ENCODE data around the gene CTSG. TPM values are rescaled to one million over a fixed set of nuclear protein-coding genes. Genes with fewer than 3 reads are reported as not detected.

CTSG gene
- polyA plus RNA-seq, 1 donor (not counting 4 experiments of a cell fraction or from before 2014, with no cell fraction given) = not detected

GRCh38 chr14:24607081-24607480, 31.0 kb upstream of the CTSG start:
- Histone ChIP-seq H3K9me3 (ENCODE audit: control insufficient read depth, low read depth, low read length) (no peaks in the 10 kb centered on the region), H3K4me2 (ENCODE audit: control insufficient read depth, extremely low read depth, insufficient read depth, low read depth, low read length) (no peak overlapping the region), H4K20me1 (ENCODE audit: control insufficient read depth, extremely low read depth, insufficient read depth, low read length) (no peaks in the 10 kb centered on the region), H3K79me2 (ENCODE audit: control insufficient read depth, insufficient read depth, low read length) (no peaks in the 10 kb centered on the region), H3K4me1 (ENCODE audit: control insufficient read depth, extremely low read depth, insufficient read depth, low read length) (no peaks in the 10 kb centered on the region), H3K9me1 (ENCODE audit: control insufficient read depth, extremely low read depth, insufficient read depth, low read length) (no peaks in the 10 kb centered on the region), H3K27ac (ENCODE audit: control insufficient read depth, insufficient read depth, low read length) (no peak overlapping the region), H3K9ac (ENCODE audit: control insufficient read depth, extremely low read depth, insufficient read depth, low read length) (no peak overlapping the region), H3K27me3 (ENCODE audit: control insufficient read depth, extremely low read depth, insufficient read depth, low read length) (no peaks in the 10 kb centered on the region), H2AFZ (ENCODE audit: control insufficient read depth, low read length) (no peak overlapping the region), H3K4me3 (ENCODE audit: control insufficient read depth in 2 of 3, extremely low read depth in 1 of 3, insufficient read depth in 2 of 3, low read depth in 1 of 3, low read length in 3 of 3) (no peak overlapping the region), H3K36me3 (ENCODE audit: control insufficient read depth in 2 of 2, extremely low read depth in 1 of 2, insufficient read depth in 2 of 2, low read length in 2 of 2) (no peaks in the 10 kb centered on the region)
- FAIRE-seq = no peak
- dilution Hi-C loops (cut with MboI; ENCODE audit: extremely low pct_ligation_motif_present, low sequenced_read_pairs) = no loop called here
- TF ChIP-seq EZH2 (IDR thresholded peaks at IDR 0.05; ENCODE audit: low read length) (no peak), CTCF (optimal IDR thresholded peaks at IDR 0.05 in 1 of 3, IDR thresholded peaks at IDR 0.05 in 1 of 3, conservative IDR thresholded peaks at IDR 0.05 in 1 of 3; ENCODE audit: extremely low read depth in 1 of 3, insufficient read depth in 2 of 3, low read length in 3 of 3) (no peak)
- no peak for DNase-seq (ENCODE audit: low read depth, low spot score)

- no peaks in the 10 kb centered on the region for H3K4me1 ChIP-seq (ENCODE audit: control insufficient read depth, extremely low read depth, insufficient read depth, low read length)
- dilution Hi-C loops (cut with MboI; ENCODE audit: extremely low pct_ligation_motif_present, low sequenced_read_pairs) = no loop called here
- DNase-seq (ENCODE audit: low read depth, low spot score) = no peak
- H3K27ac ChIP-seq (ENCODE audit: control insufficient read depth, insufficient read depth, low read length) = no peak overlapping the region
- no peak overlapping the region for H3K4me3 ChIP-seq (ENCODE audit: control insufficient read depth in 2 of 3, extremely low read depth in 1 of 3, insufficient read depth in 2 of 3, low read depth in 1 of 3, low read length in 3 of 3)
- H3K9ac ChIP-seq (ENCODE audit: control insufficient read depth, extremely low read depth, insufficient read depth, low read length) = no peak overlapping the region
- no peak overlapping the region for H2AFZ ChIP-seq (ENCODE audit: control insufficient read depth, low read length)
- no peaks in the 10 kb centered on the region for H3K9me1 ChIP-seq (ENCODE audit: control insufficient read depth, extremely low read depth, insufficient read depth, low read length)
- no peaks in the 10 kb centered on the region for H3K79me2 ChIP-seq (ENCODE audit: control insufficient read depth, insufficient read depth, low read length)
- H4K20me1 ChIP-seq (ENCODE audit: control insufficient read depth, extremely low read depth, insufficient read depth, low read length) = no peaks in the 10 kb centered on the region
- H3K9me3 ChIP-seq (ENCODE audit: control insufficient read depth, low read depth, low read length) = no peaks in the 10 kb centered on the region
- H3K36me3 ChIP-seq (ENCODE audit: control insufficient read depth in 2 of 2, extremely low read depth in 1 of 2, insufficient read depth in 2 of 2, low read length in 2 of 2) = no peaks in the 10 kb centered on the region
- TF ChIP-seq CTCF (optimal IDR thresholded peaks at IDR 0.05 in 1 of 3, IDR thresholded peaks at IDR 0.05 in 1 of 3, conservative IDR thresholded peaks at IDR 0.05 in 1 of 3; ENCODE audit: extremely low read depth in 1 of 3, insufficient read depth in 2 of 3, low read length in 3 of 3) (no peak), EZH2 (IDR thresholded peaks at IDR 0.05; ENCODE audit: low read length) (no peak)
- no peak for FAIRE-seq
- H3K27me3 ChIP-seq (ENCODE audit: control insufficient read depth, extremely low read depth, insufficient read depth, low read length) = no peaks in the 10 kb centered on the region
- H3K4me2 ChIP-seq (ENCODE audit: control insufficient read depth, extremely low read depth, insufficient read depth, low read depth, low read length) = no peak overlapping the region
These were observed 30.2 kb upstream of the CTSG start for GRCh38 chr14:24606297-24606696.

Measured in keratinocyte (primary cell).